PC-3 (cell line): ENCODE measurements around the gene PDC. TPM values are rescaled to one million over a fixed set of nuclear protein-coding genes. Genes with fewer than 3 reads are reported as not detected.
"Not testable (repeated sequence)": the region's sequence is repeated elsewhere in the genome, so short reads cannot be mapped to it uniquely, and the experiment has no call there.

Experiments used
- ATAC-seq: fragments of 200-7000 bp; cut with Tn5 transposase; 2 replicates; pipeline ENCODE4 v1.9.1; 2020; ENCODE audit warnings: mild to moderate bottlenecking, moderate library complexity
- BruUV-seq: library from RNA; stranded (reverse); fragments of 400-500 nt; replicated peaks from 2 replicates; lab custom pipeline; 2021; lab: Mats Ljungman, UMichigan
- CTCF ChIA-PET: fragments of 300-600 bp; sonication (Branson Sonifier 250); formaldehyde crosslinking; loops from one replicate; lab custom pipeline; 2022; ENCODE audit warnings: antibody characterized with exemption; lab: Charles Lee
- POLR2A ChIA-PET: fragments of 300-600 bp; sonication (Branson Sonifier 250); formaldehyde crosslinking; loops from one replicate; lab custom pipeline; 2022; ENCODE audit warnings: antibody characterized with exemption; ENCODE audit not compliant: unreplicated experiment; lab: Charles Lee
- DNase-seq: peaks from one replicate; pipeline ENCODE4 v3.0.0-alpha.2; 2015
- H2AFZ ChIP-seq: fragments of 300-600 bp; sonication (generic); 2 replicates; pipeline ENCODE4 v1.6.0; 2016; ENCODE audit warnings: antibody characterized with exemption, low read length
- H3F3A ChIP-seq: fragments of 300-600 bp; sonication (generic); one replicate; pipeline ENCODE4 v1.6.0; 2017; ENCODE audit warnings: antibody characterized with exemption, low read length, control low read depth, mild to moderate bottlenecking; ENCODE audit not compliant: unreplicated experiment
- H3K27ac ChIP-seq: fragments of 300-600 bp; sonication (generic); 2 replicates; pipeline ENCODE4 v1.5.1; 2016; ENCODE audit warnings: mild to moderate bottlenecking, low read length
- H3K27me3 ChIP-seq: fragments of 300-600 bp; sonication (generic); 2 replicates; pipeline ENCODE4 v1.6.1; 2016; ENCODE audit warnings: low read length, mixed read lengths
- H3K36me3 ChIP-seq: fragments of 300-600 bp; sonication (generic); 2 replicates; pipeline ENCODE4 v1.6.1; 2016; ENCODE audit warnings: low read depth, mixed run types, low read length, mixed read lengths
- H3K4me1 ChIP-seq: fragments of 300-600 bp; sonication (generic); 2 replicates; pipeline ENCODE4 v1.5.1; 2016; ENCODE audit warnings: low read length; ENCODE audit not compliant: insufficient read depth
- H3K4me2 ChIP-seq: fragments of 300-600 bp; sonication (generic); 2 replicates; pipeline ENCODE4 v1.6.0; 2016; ENCODE audit warnings: low read length
- H3K4me3 ChIP-seq: fragments of 300-600 bp; sonication (generic); 2 replicates; pipeline ENCODE4 v1.5.1; 2016; ENCODE audit warnings: mild to moderate bottlenecking, low read length, mixed read lengths
- H3K79me2 ChIP-seq: fragments of 300-600 bp; sonication (generic); 2 replicates; pipeline ENCODE4 v1.6.1; 2017; ENCODE audit warnings: low read length, mixed read lengths
- H3K9ac ChIP-seq: fragments of 300-600 bp; sonication (generic); 2 replicates; pipeline ENCODE4 v1.6.0; 2016; ENCODE audit warnings: mild to moderate bottlenecking, low read length
- H3K9me2 ChIP-seq: fragments of 300-600 bp; sonication (generic); replicated peaks from 2 replicates; pipeline ENCODE4 v1.6.1; 2016; ENCODE audit warnings: mixed run types, low read length, mixed read lengths
- H3K9me3 ChIP-seq: fragments of 300-600 bp; sonication (generic); 2 replicates; pipeline ENCODE4 v1.6.1; 2016; ENCODE audit warnings: low read length, mixed read lengths
- H4K20me1 ChIP-seq: fragments of 300-600 bp; sonication (generic); 2 replicates; pipeline ENCODE4 v1.6.1; 2016; ENCODE audit warnings: low read length, mixed read lengths
- CTCF ChIP-seq: fragments of 300-600 bp; sonication (generic); conservative IDR thresholded peaks from 2 replicates; pipeline ENCODE4 v1.5.1; 2017; ENCODE audit warnings: antibody characterized with exemption, low read depth, mild to moderate bottlenecking, low read length
- EZH2 ChIP-seq: fragments of 300-600 bp; sonication (generic); IDR thresholded peaks from one replicate; pipeline ENCODE4 v1.6.1; 2017; ENCODE audit warnings: antibody characterized with exemption, mild to moderate bottlenecking, low read length; ENCODE audit not compliant: unreplicated experiment
- EZH2phosphoT487 ChIP-seq: fragments of 300-600 bp; sonication (generic); IDR thresholded peaks from 2 replicates; pipeline ENCODE4 v1.6.1; 2018; ENCODE audit warnings: mild to moderate bottlenecking, antibody characterized with exemption, low read length, borderline replicate concordance
- intact Hi-C: fragments of 100-400 bp; cut with micrococcal nuclease; formaldehyde crosslinking; loops from 2 replicates; pipeline ENCODE4 v1.9.0; 2023
- total RNA-seq: library from RNA; depleted of rRNA; stranded (reverse); fragments of >200 nt; gene quantifications from 2 replicates; pipeline ENCODE4 v1.2.3, GENCODE V29; 2014; rRNA removed

The PDC gene
- total RNA-seq, 1 experiment from 2014 or later: not detected

- Histone ChIP-seq H3F3A (no peaks in the 10 kb centered on the region), H3K79me2 (no peaks in the 10 kb centered on the region), H3K4me2 (no peak overlapping the region), H3K4me3 (no peak overlapping the region), H3K9me3 (no peaks in the 10 kb centered on the region), H3K4me1 (no peaks in the 10 kb centered on the region), H4K20me1 (no peaks in the 10 kb centered on the region), H2AFZ (no peak overlapping the region), H3K27ac (no peak overlapping the region), H3K27me3 (no peaks in the 10 kb centered on the region), H3K9me2 (no peaks in the 10 kb centered on the region), H3K36me3 (peaks cover 15% of the 10 kb centered on the region), H3K9ac (no peak overlapping the region)
- DNase-seq (peak; percentile 52), ATAC-seq (no peak)
- ChIA-PET POLR2A (no interaction called here), CTCF (interaction anchor here (0.6 kb wide), 1 partner anchor 78 kb away, joined by 4 read pairs; no protein-coding TSS in a partner anchor)
- intact Hi-C loops: loop anchor here (5.0 to 10.0 kb wide), 4 partner anchors 78 to 580 kb away; partner anchors contain the start of gene PTGS2
- no TSS peak for BruUV-seq
- no peak for TF ChIP-seq EZH2phosphoT487
- peak; percentile 73 for TF ChIP-seq CTCF
Observed at GRCh38 chr1:186404454-186405051, 56.4 kb downstream of the PDC start.

- intact Hi-C loops: loop anchor here (5.0 to 10.0 kb wide), 4 partner anchors 79 to 581 kb away; partner anchors contain the start of gene PTGS2
- Histone ChIP-seq H3K36me3 (peaks cover 21% of the 10 kb centered on the region), H3K4me3 (no peak overlapping the region), H3K4me1 (no peaks in the 10 kb centered on the region), H3K27ac (no peak overlapping the region), H4K20me1 (no peaks in the 10 kb centered on the region), H3K9me2 (no peaks in the 10 kb centered on the region), H3F3A (no peaks in the 10 kb centered on the region), H2AFZ (no peak overlapping the region), H3K79me2 (no peaks in the 10 kb centered on the region), H3K9ac (no peak overlapping the region), H3K9me3 (no peaks in the 10 kb centered on the region), H3K4me2 (no peak overlapping the region), H3K27me3 (no peaks in the 10 kb centered on the region)
- ATAC-seq: no peak
- CTCF ChIA-PET: interaction anchor here (0.6 kb wide), 1 partner anchor 79 kb away, joined by 4 read pairs; no protein-coding TSS in a partner anchor
- POLR2A ChIA-PET: no interaction called here
- no TSS peak for BruUV-seq
- no peak for TF ChIP-seq CTCF
- TF ChIP-seq EZH2: no peak
- TF ChIP-seq EZH2phosphoT487: no peak
- DNase-seq: no peak
Observed at GRCh38 chr1:186403632-186404031, 57.3 kb downstream of the PDC start.

GRCh38 chr1:186401446-186401845 is 59.5 kb downstream of the PDC start:
- H3K27ac ChIP-seq, H3K4me1 ChIP-seq, H3K9me2 ChIP-seq, H3K9me3 ChIP-seq, H3K27me3 ChIP-seq, H3K4me3 ChIP-seq, H3K9ac ChIP-seq, ATAC-seq, H4K20me1 ChIP-seq, POLR2A ChIA-PET, H3F3A ChIP-seq, H2AFZ ChIP-seq, CTCF ChIA-PET, H3K4me2 ChIP-seq, H3K79me2 ChIP-seq, BruUV-seq, DNase-seq: not testable (repeated sequence)
- peaks cover 13% of the 10 kb centered on the region for H3K36me3 ChIP-seq
- intact Hi-C loops: loop anchor here (5.0 to 10.0 kb wide), 4 partner anchors 81 to 583 kb away; partner anchors contain the start of gene PTGS2

Other genes with a start within 250 kb of the PDC start
- not detected in 2 replicates for gene PRG4, start 164.8 kb downstream of the PDC start, total RNA-seq
- gene TPR, start 85.9 kb downstream of the PDC start, total RNA-seq: 39.3 and 48.0 TPM in 2 replicates
- 7.9 and 14.9 TPM in 2 replicates for gene ODR4, start 85.3 kb downstream of the PDC start, total RNA-seq
- 4.9 and 7.9 TPM in 2 replicates for gene PTGS2, start 219.3 kb upstream of the PDC start, total RNA-seq